PC-9 (cell line): ENCODE measurements around the gene ADAM21. TPM values are rescaled to one million over a fixed set of nuclear protein-coding genes. Genes with fewer than 3 reads are reported as not detected.
"Not testable (repeated sequence)": the region's sequence is repeated elsewhere in the genome, so short reads cannot be mapped to it uniquely, and the experiment has no call there.

Experiments used
- BruUV-seq: library from RNA; stranded (reverse); fragments of 400-500 nt; replicated peaks from 2 replicates; lab custom pipeline; 2021; lab: Mats Ljungman, UMichigan
- CTCF ChIA-PET: fragments of 300-600 bp; sonication (Branson Sonifier 250); formaldehyde crosslinking; loops from one replicate; lab custom pipeline; 2022; ENCODE audit warnings: antibody characterized with exemption; lab: Charles Lee
- POLR2A ChIA-PET: fragments of 300-600 bp; sonication (Branson Sonifier 250); formaldehyde crosslinking; loops from one replicate; lab custom pipeline; 2022; ENCODE audit warnings: antibody characterized with exemption; ENCODE audit not compliant: unreplicated experiment; lab: Charles Lee
- DNase-seq, 2 experiments: peaks; one replicate each; pipeline versions ENCODE4 v3.0.0 to v3.0.0-alpha.2; 2015 to 2022; ENCODE audit warnings: mixed read lengths in 1 of 2
- H2AFZ ChIP-seq: fragments of 200-600 bp; sonication (generic); 2 replicates; pipeline ENCODE4 v1.8.1; 2017; ENCODE audit warnings: antibody characterized with exemption
- H3F3A ChIP-seq: fragments of 200-600 bp; sonication (generic); 2 replicates; pipeline ENCODE4 v1.8.1; 2017; ENCODE audit warnings: antibody characterized with exemption, mild to moderate bottlenecking, low read depth; ENCODE audit not compliant: insufficient read depth
- H3K27ac ChIP-seq: fragments of 200-600 bp; sonication (generic); 2 replicates; pipeline ENCODE4 v1.6.1; 2016; ENCODE audit warnings: mixed run types
- H3K27me3 ChIP-seq: fragments of 200-600 bp; sonication (generic); 2 replicates; pipeline ENCODE4 v1.6.1; 2016; ENCODE audit warnings: low read depth, mixed run types; ENCODE audit not compliant: insufficient read depth
- H3K36me3 ChIP-seq: fragments of 200-600 bp; sonication (generic); 2 replicates; pipeline ENCODE4 v1.6.1; 2016; ENCODE audit warnings: low read depth, mixed run types
- H3K4me1 ChIP-seq: fragments of 200-600 bp; sonication (generic); replicated peaks from 2 replicates; pipeline ENCODE4 v1.6.1; 2016; ENCODE audit warnings: mixed run types; ENCODE audit not compliant: insufficient read depth
- H3K4me2 ChIP-seq: fragments of 200-600 bp; sonication (generic); 2 replicates; pipeline ENCODE4 v1.6.1; 2017; ENCODE audit warnings: mixed run types
- H3K4me3 ChIP-seq: fragments of 200-600 bp; sonication (generic); 2 replicates; pipeline ENCODE4 v1.6.1; 2016; ENCODE audit warnings: mixed run types
- H3K79me2 ChIP-seq: fragments of 200-600 bp; sonication (generic); 2 replicates; pipeline ENCODE4 v1.6.1; 2017; ENCODE audit warnings: low read depth, mixed run types
- H3K9me2 ChIP-seq: fragments of 200-600 bp; sonication (generic); 2 replicates; pipeline ENCODE4 v1.8.1; 2017; ENCODE audit warnings: mild to moderate bottlenecking; ENCODE audit not compliant: insufficient read depth
- H3K9me3 ChIP-seq: fragments of 200-600 bp; sonication (generic); 2 replicates; pipeline ENCODE4 v1.8.1; 2016; ENCODE audit warnings: low read depth; ENCODE audit not compliant: insufficient read depth
- H4K20me1 ChIP-seq: fragments of 200-600 bp; sonication (generic); 2 replicates; pipeline ENCODE4 v1.8.1; 2017; ENCODE audit not compliant: insufficient read depth
- EZH2 ChIP-seq: fragments of 200-600 bp; sonication (generic); IDR thresholded peaks from 2 replicates; pipeline ENCODE4 v1.8.0; 2017; ENCODE audit warnings: antibody characterized with exemption, low read depth
- intact Hi-C: fragments of 100-400 bp; cut with micrococcal nuclease; formaldehyde crosslinking; loops from one replicate; pipeline ENCODE4 v1.10.0; 2022; ENCODE audit not compliant: unreplicated experiment
- total RNA-seq: library from RNA; stranded (reverse); gene quantifications from 2 replicates; pipeline ENCODE4 v1.2.3, GENCODE V29; 2021
- TF ChIP-seq, protein P1 (sequence below): fragments of 200-600 bp; sonication (generic); conservative IDR thresholded peaks from 2 replicates; pipeline ENCODE4 v1.6.1; 2017; ENCODE audit warnings: mixed run types, antibody characterized with exemption, mild to moderate bottlenecking, moderate library complexity

Gene ADAM21
- total RNA-seq, 1 experiment from 2014 or later, result not detected

DNA sequence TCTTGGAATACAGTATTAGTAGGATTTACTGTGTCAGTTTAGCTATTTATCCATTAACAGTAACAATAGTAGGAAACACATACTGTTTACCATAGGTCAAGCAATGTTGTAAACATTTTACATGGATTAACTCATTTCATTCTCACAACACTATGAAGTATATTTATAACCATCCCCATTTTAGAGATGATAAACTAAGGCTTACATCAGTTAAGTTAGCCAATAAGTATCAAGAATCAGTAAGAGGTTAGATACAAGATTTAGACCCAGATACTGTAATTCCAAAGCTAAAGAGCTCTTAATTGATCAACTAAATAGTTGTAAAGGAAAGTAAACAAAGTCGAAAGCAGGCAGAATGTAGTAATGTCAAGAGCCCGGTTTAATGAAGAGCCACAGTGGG, 36.2 kb upstream of the ADAM21 start:
- H3K27ac ChIP-seq, result no peak overlapping the region
- H3K27me3 ChIP-seq, result no peaks in the 10 kb centered on the region
- no peaks in the 10 kb centered on the region; the same call in 1 of the 2 replicates for H4K20me1 ChIP-seq
- H3K36me3 ChIP-seq, result no peaks in the 10 kb centered on the region
- no TSS peak for BruUV-seq
- ChIA-PET CTCF (no interaction called here), POLR2A (interaction anchor here (0.6 kb wide), 1 partner anchor 116 kb away, joined by 3 read pairs; no protein-coding TSS in a partner anchor)
- H3K9me3 ChIP-seq, result no peaks in the 10 kb centered on the region
- H3K9me2 ChIP-seq, result no peaks in the 10 kb centered on the region
- TF ChIP-seq, protein P1, sequence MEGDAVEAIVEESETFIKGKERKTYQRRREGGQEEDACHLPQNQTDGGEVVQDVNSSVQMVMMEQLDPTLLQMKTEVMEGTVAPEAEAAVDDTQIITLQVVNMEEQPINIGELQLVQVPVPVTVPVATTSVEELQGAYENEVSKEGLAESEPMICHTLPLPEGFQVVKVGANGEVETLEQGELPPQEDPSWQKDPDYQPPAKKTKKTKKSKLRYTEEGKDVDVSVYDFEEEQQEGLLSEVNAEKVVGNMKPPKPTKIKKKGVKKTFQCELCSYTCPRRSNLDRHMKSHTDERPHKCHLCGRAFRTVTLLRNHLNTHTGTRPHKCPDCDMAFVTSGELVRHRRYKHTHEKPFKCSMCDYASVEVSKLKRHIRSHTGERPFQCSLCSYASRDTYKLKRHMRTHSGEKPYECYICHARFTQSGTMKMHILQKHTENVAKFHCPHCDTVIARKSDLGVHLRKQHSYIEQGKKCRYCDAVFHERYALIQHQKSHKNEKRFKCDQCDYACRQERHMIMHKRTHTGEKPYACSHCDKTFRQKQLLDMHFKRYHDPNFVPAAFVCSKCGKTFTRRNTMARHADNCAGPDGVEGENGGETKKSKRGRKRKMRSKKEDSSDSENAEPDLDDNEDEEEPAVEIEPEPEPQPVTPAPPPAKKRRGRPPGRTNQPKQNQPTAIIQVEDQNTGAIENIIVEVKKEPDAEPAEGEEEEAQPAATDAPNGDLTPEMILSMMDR, result no peak
- TF ChIP-seq EZH2, result no peak
- peaks cover 5% of the 10 kb centered on the region; the same call in 1 of the 2 replicates for H3F3A ChIP-seq
- H3K4me2 ChIP-seq, result peak overlapping the region; percentile 96
- H3K79me2 ChIP-seq, result peaks cover 19% of the 10 kb centered on the region
- H2AFZ ChIP-seq, result peak overlapping the region; percentile 41; the same call in 1 of the 2 replicates
- H3K4me3 ChIP-seq, result peak overlapping the region; percentile 77
- intact Hi-C loops, result loop anchor here (1.0 to 10.0 kb wide), 2 partner anchors 56 to 399 kb away; partner anchors contain the start of gene COX16
- H3K4me1 ChIP-seq, result peaks cover 15% of the 10 kb centered on the region
- DNase-seq, result no peak

DNA sequence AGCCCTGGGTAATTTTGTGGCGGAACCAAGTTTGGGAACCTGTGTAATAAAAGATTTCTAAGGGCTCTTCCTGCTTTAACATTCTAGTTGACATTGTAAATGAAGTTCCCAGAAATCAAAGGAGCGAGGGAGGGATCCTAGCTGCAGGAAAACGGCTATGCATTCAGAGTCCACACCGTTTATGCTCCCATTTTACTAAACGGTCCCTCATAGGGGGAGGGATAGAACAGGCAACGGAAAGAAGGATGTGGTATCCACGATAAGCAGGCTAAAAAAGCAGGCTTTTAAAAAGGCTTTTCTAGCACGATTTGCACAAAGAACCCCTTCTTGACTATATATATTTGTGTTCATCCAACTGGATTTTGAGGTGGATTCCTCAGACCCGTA, 35.6 kb upstream of the ADAM21 start:
- Histone ChIP-seq H3K4me2 (peak overlapping the region; percentile 96), H3K9me3 (no peaks in the 10 kb centered on the region), H3K4me3 (peak overlapping the region; percentile 77), H3K27ac (peak overlapping the region; percentile 71), H3K36me3 (no peaks in the 10 kb centered on the region), H3F3A (peaks cover 5% of the 10 kb centered on the region; the same call in 1 of the 2 replicates), H3K27me3 (no peaks in the 10 kb centered on the region), H3K9me2 (no peaks in the 10 kb centered on the region), H4K20me1 (no peaks in the 10 kb centered on the region; the same call in 1 of the 2 replicates), H2AFZ (peak overlapping the region; percentile 93), H3K79me2 (peaks cover 19% of the 10 kb centered on the region), H3K4me1 (peaks cover 15% of the 10 kb centered on the region)
- POLR2A ChIA-PET, result no interaction called here
- intact Hi-C loops, result loop anchor here (1.0 to 10.0 kb wide), 2 partner anchors 57 to 398 kb away; partner anchors contain the start of gene COX16
- CTCF ChIA-PET, result no interaction called here
- BruUV-seq, result TSS peak; percentile 46
- TF ChIP-seq, protein P1, result no peak
- TF ChIP-seq EZH2, result no peak
- DNase-seq, result no peak

DNA sequence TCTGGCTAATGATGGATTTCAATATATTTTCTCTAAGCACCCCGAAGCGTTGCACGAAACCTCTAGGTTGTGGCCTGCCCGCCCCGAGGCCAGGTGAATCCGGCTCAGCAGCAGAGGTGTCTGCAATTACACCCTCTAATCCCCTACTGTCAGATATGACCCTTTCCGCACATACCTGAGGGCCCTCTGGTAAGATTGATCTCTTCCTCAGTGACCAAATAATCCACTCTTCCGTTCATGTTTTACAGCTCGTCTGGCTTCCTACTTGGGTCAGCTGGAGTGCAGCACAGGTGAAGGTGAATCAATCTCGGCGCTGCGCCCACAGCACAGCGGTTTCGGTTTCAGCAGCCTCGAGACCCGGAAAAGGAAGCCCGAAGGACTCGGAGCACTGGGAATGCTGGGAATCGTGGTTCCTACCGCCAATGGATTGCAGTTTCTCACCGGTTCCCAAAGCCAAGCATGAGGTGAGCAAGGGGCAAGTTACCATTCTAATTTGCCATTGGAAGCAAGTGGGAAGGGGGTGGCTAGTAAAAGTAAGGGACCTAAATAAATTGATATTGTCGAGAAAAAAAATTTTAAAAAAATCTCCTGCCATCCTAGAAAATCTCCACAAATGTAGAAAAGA, 35.1 kb upstream of the ADAM21 start, which contains the start of gene SYNJ2BP:
Gene SYNJ2BP, minus strand, starts transcription at position 366 of the 625 bp plus-strand sequence. Its CDS starts 127 bp downstream, at position 239.
- no peak for TF ChIP-seq EZH2
- TF ChIP-seq, protein P1, result no peak
- intact Hi-C loops, result loop anchor here (1.0 to 10.0 kb wide), 2 partner anchors 58 to 398 kb away; partner anchors contain the start of gene COX16
- H3K9me3 ChIP-seq, result no peaks in the 10 kb centered on the region
- POLR2A ChIA-PET, result no interaction called here
- no peaks in the 10 kb centered on the region for H3K36me3 ChIP-seq
- H3K9me2 ChIP-seq, result no peaks in the 10 kb centered on the region
- H3K4me1 ChIP-seq, result peaks cover 15% of the 10 kb centered on the region
- no TSS peak for BruUV-seq
- H3F3A ChIP-seq, result peaks cover 5% of the 10 kb centered on the region; the same call in 1 of the 2 replicates
- CTCF ChIA-PET, result no interaction called here
- peaks cover 19% of the 10 kb centered on the region for H3K79me2 ChIP-seq
- peak within 1 kb of the TSS; percentile 96 for H3K4me2 ChIP-seq
- peak within 1 kb of the TSS; percentile 77 for H3K4me3 ChIP-seq
- H4K20me1 ChIP-seq, result no peaks in the 10 kb centered on the region
- peak; percentile 80 to 87 for DNase-seq
- H2AFZ ChIP-seq, result peak within 1 kb of the TSS; percentile 93
- H3K27me3 ChIP-seq, result no peaks in the 10 kb centered on the region
- peak within 1 kb of the TSS; percentile 71 for H3K27ac ChIP-seq

DNA sequence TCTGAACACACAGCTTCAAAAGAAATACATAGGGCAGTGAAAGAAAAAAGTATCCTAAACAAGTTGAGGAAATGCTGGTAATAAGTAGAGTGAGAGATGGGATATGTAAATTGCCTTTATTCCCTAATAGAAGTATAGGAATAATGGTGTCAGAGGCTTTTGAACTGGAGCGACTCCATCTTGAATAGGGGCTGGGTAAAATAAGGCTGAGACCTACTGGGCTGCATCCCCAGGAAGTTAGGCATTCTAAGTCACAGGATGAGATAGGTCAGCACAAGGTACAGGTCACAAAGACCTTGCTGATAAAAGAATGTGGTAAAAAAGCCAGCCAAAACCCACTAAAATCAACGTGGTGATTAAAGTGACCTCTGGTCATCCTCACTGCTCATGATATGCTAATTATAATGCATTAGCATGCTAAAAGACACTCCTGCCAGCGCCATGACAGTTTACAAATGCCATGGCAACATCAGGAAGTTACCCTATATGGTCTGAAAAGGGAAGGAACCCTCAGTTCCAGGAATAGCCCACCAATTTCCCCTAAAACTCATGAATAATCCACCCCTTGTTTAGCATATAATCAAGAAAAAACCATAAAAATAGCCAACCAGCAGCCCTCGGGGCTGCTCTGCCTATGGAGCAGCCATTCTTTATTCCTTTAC, 32.6 kb upstream of the ADAM21 start:
- H3K4me1 ChIP-seq, result peaks cover 13% of the 10 kb centered on the region
- H3K9me2 ChIP-seq, CTCF ChIA-PET, H4K20me1 ChIP-seq, H3K4me2 ChIP-seq, BruUV-seq, H3K36me3 ChIP-seq, POLR2A ChIA-PET, H3F3A ChIP-seq, DNase-seq, H3K27ac ChIP-seq, H3K4me3 ChIP-seq, H3K27me3 ChIP-seq, H3K9me3 ChIP-seq, H2AFZ ChIP-seq: not testable (repeated sequence)
- intact Hi-C loops, result loop anchor here (10.0 kb wide), 1 partner anchor 395 kb away; no protein-coding TSS in a partner anchor
- H3K79me2 ChIP-seq, result peaks cover 16% of the 10 kb centered on the region
